ENCODE results near the gene SLC30A4. TPM values are rescaled to one million over a fixed set of nuclear protein-coding genes. Genes with fewer than 3 reads are reported as not detected.

SLC30A4 gene
- total RNA-seq, 2 donors from 2014 or later, result 0.53 to 1.2 TPM

- Histone ChIP-seq H3K36me3 (ENCODE audit: control insufficient read depth, insufficient read depth, low read length) (no peaks in the 10 kb centered on the region), H3K27me3 (ENCODE audit: control insufficient read depth, insufficient read depth, low read length, poor library complexity, severe bottlenecking) (no peaks in the 10 kb centered on the region), H3K27ac (ENCODE audit: low read depth, low read length) (no peak overlapping the region), H3K9me3 (ENCODE audit: control insufficient read depth, low read length) (no peaks in the 10 kb centered on the region), H3K4me1 (ENCODE audit: control insufficient read depth, insufficient read depth, low read length) (no peaks in the 10 kb centered on the region), H3K9ac (ENCODE audit: extremely low read depth, low read length, poor library complexity, severe bottlenecking) (no peak overlapping the region), H3K4me3 (ENCODE audit: low read length) (no peak overlapping the region)
- 88 to 94% methylated on average over 6 to 8 of the region's 8 CpGs for WGBS, 2 experiments (ENCODE audit: insufficient coverage in 1 of 2, insufficient read length in 1 of 2)
- TF ChIP-seq CTCF (conservative IDR thresholded peaks at IDR 0.05), result no peak
- peaks cover 49% of the 10 kb centered on the region for H3K27me3 Mint-ChIP-seq (ENCODE audit: insufficient read depth)
- no peaks in the 10 kb centered on the region for H3K4me1 Mint-ChIP-seq
- H3K27ac Mint-ChIP-seq, result no peak overlapping the region
- no peaks in the 10 kb centered on the region for H3K36me3 Mint-ChIP-seq (ENCODE audit: low read depth)
- DNase-seq, result no peak
- H3K4me3 Mint-ChIP-seq, result no peak overlapping the region
- H3K9me3 Mint-ChIP-seq, result no peaks in the 10 kb centered on the region
Measured at GRCh38 chr15:45441686-45442085, 80.9 kb downstream of the SLC30A4 start.

GRCh38 chr15:45441036-45441435 lies 81.5 kb downstream of the SLC30A4 start:
- H3K4me1 Mint-ChIP-seq, result no peaks in the 10 kb centered on the region
- no peak overlapping the region for H3K4me3 ChIP-seq (ENCODE audit: low read length)
- no peaks in the 10 kb centered on the region for H3K4me1 ChIP-seq (ENCODE audit: control insufficient read depth, insufficient read depth, low read length)
- H3K27ac ChIP-seq (ENCODE audit: low read depth, low read length), result no peak overlapping the region
- no peak for DNase-seq
- no peaks in the 10 kb centered on the region for H3K36me3 ChIP-seq (ENCODE audit: control insufficient read depth, insufficient read depth, low read length)
- no peak overlapping the region for H3K9ac ChIP-seq (ENCODE audit: extremely low read depth, low read length, poor library complexity, severe bottlenecking)
- H3K27me3 ChIP-seq (ENCODE audit: control insufficient read depth, insufficient read depth, low read length, poor library complexity, severe bottlenecking), result no peaks in the 10 kb centered on the region
- H3K27me3 Mint-ChIP-seq (ENCODE audit: insufficient read depth), result peaks cover 45% of the 10 kb centered on the region
- H3K27ac Mint-ChIP-seq, result no peak overlapping the region
- TF ChIP-seq CTCF (conservative IDR thresholded peaks at IDR 0.05), result no peak
- no peaks in the 10 kb centered on the region for H3K9me3 Mint-ChIP-seq
- H3K36me3 Mint-ChIP-seq (ENCODE audit: low read depth), result no peaks in the 10 kb centered on the region
- H3K9me3 ChIP-seq (ENCODE audit: control insufficient read depth, low read length), result no peaks in the 10 kb centered on the region
- no peak overlapping the region for H3K4me3 Mint-ChIP-seq

- no peaks in the 10 kb centered on the region for H3K9me3 ChIP-seq (ENCODE audit: control insufficient read depth, low read length)
- 83 to 87% methylated on average over 4 of the region's 5 CpGs for WGBS, 2 experiments (ENCODE audit: insufficient coverage in 1 of 2, insufficient read length in 1 of 2)
- peaks cover 4% of the 10 kb centered on the region for H3K27me3 ChIP-seq (ENCODE audit: control insufficient read depth, insufficient read depth, low read length, poor library complexity, severe bottlenecking)
- H3K36me3 ChIP-seq (ENCODE audit: control insufficient read depth, insufficient read depth, low read length), result no peaks in the 10 kb centered on the region
- H3K4me1 ChIP-seq (ENCODE audit: control insufficient read depth, insufficient read depth, low read length), result no peaks in the 10 kb centered on the region
- H3K27ac Mint-ChIP-seq, result no peak overlapping the region
- no peaks in the 10 kb centered on the region for H3K9me3 Mint-ChIP-seq
- H3K4me3 Mint-ChIP-seq, result no peak overlapping the region
- DNase-seq, result no peak
- no peak overlapping the region for H3K27ac ChIP-seq (ENCODE audit: low read depth, low read length)
- peaks cover 6% of the 10 kb centered on the region for H3K4me1 Mint-ChIP-seq
- no peaks in the 10 kb centered on the region for H3K36me3 Mint-ChIP-seq (ENCODE audit: low read depth)
- no peak overlapping the region for H3K4me3 ChIP-seq (ENCODE audit: low read length)
- TF ChIP-seq CTCF (conservative IDR thresholded peaks at IDR 0.05), result no peak
- H3K9ac ChIP-seq (ENCODE audit: extremely low read depth, low read length, poor library complexity, severe bottlenecking), result no peak overlapping the region
- peaks cover 47% of the 10 kb centered on the region for H3K27me3 Mint-ChIP-seq (ENCODE audit: insufficient read depth)
Measured at GRCh38 chr15:45439521-45440260, 82.9 kb downstream of the SLC30A4 start.
